Stimulated activated naive B cell treated with anti-CD40 and anti-IgM and Interleukin-4, amounts not matched to agents 10 μg/mL and 1 μg/mL and 100 μg/mL, for 72 hours (primary cell): ENCODE measurements around the gene PGBD2.
A peak's percentile ranks its signal among the peaks of the same experiment; 100 is the strongest.
"Not testable (repeated sequence)": the region's sequence is repeated elsewhere in the genome, so short reads cannot be mapped to it uniquely, and the experiment has no call there.

Experiments
- ATAC-seq, 2 donors: fragments of 150-1000 bp; cut with Tn5 transposase; replicated peaks; 2 replicates each; pipeline ENCODE4 v1.10.0; 2021; ENCODE audit warnings: moderate library complexity in 1 of 2
- DNase-seq: peaks from one replicate; pipeline ENCODE4 v3.0.0; 2021
- H3K27ac Mint-ChIP-seq: one replicate; pipeline ENCODE4 v1.8.0; 2022; ENCODE audit warnings: mild to moderate bottlenecking, mixed read lengths
- H3K27me3 Mint-ChIP-seq, 2 donors: one replicate each; pipeline ENCODE4 v1.8.0; 2022; ENCODE audit warnings: mixed read lengths in 2 of 2
- H3K36me3 Mint-ChIP-seq, 2 donors: one replicate each; pipeline ENCODE4 v1.8.0; 2022; ENCODE audit warnings: mixed read lengths in 2 of 2, mild to moderate bottlenecking in 1 of 2
- H3K4me1 Mint-ChIP-seq, 2 donors: one replicate each; pipeline ENCODE4 v1.8.0; 2022; ENCODE audit warnings: mixed read lengths in 2 of 2, mild to moderate bottlenecking in 1 of 2
- H3K4me3 Mint-ChIP-seq, 2 donors: one replicate each; pipeline ENCODE4 v1.8.0; 2022; ENCODE audit warnings: mild to moderate bottlenecking in 2 of 2, mixed read lengths in 2 of 2, moderate library complexity in 1 of 2
- H3K9me3 Mint-ChIP-seq, 2 donors: one replicate each; pipeline ENCODE4 v1.8.0; 2022; ENCODE audit warnings: mixed read lengths in 2 of 2, mild to moderate bottlenecking in 1 of 2

Gene PGBD2

GRCh38 chr1:248873993-248874533 lies 32.0 kb upstream of the PGBD2 start:
- peaks cover 8 to 10% of the 10 kb centered on the region in 2 donors for H3K36me3 Mint-ChIP-seq
- peaks cover 13 to 17% of the 10 kb centered on the region in 2 donors for H3K4me1 Mint-ChIP-seq
- peak; percentile 69 for DNase-seq
- peaks cover 3 to 4% of the 10 kb centered on the region in 2 donors for H3K9me3 Mint-ChIP-seq
- ATAC-seq = peak; percentile 66 to 78
- H3K27me3 Mint-ChIP-seq = peaks cover 9 to 11% of the 10 kb centered on the region in 2 donors
- H3K4me3 Mint-ChIP-seq = peak overlapping the region; percentile 95 to 96
- peak overlapping the region; percentile 100 for H3K27ac Mint-ChIP-seq

DNA sequence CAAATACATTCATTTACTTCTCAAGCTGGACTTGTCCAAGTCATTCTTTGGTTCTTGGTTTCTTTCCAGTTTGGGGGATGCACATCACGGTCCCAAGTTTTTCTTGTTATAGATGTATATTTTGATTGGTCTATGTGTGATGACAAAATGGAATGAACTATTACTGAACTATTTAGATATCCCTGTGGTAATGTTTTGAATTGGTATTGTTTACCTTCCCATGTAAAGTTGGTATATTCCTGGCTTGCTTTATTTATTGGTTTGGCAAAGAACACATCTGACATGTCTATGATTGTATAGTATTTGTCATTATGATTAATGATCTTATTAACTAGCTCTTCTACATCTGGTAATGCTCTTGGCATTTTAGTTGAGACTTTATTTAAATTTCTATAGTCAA lies 24.8 kb upstream of the PGBD2 start:
- H3K27ac Mint-ChIP-seq = no peak overlapping the region
- H3K9me3 Mint-ChIP-seq = no peaks in the 10 kb centered on the region
- H3K4me3 Mint-ChIP-seq = no peak overlapping the region
- peaks cover 0 to 6% of the 10 kb centered on the region in 2 donors for H3K4me1 Mint-ChIP-seq
- ATAC-seq (no peak), DNase-seq (no peak)
- H3K36me3 Mint-ChIP-seq = no peaks in the 10 kb centered on the region
- no peaks in the 10 kb centered on the region for H3K27me3 Mint-ChIP-seq

DNA sequence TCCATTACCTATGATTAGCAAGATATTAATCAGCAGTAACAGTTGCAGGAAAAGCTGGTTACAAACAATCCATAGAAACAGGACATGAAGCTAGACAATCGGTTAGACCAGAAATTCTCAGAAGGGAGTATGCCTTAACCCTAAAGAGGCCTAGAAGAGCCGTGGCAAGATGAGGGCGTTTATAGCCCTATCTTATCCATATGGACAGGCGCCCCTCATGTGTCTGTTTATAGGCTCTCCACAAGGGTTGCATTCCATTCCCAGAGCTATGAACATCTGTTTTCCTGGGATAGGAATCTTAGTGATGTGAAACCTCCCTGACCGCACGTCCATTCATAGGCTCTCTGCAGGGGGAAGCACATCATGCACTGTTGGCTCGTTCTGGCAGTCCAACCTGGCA lies 23.6 kb upstream of the PGBD2 start:
- not testable (repeated sequence) for H3K27me3 Mint-ChIP-seq, H3K36me3 Mint-ChIP-seq, H3K27ac Mint-ChIP-seq, H3K9me3 Mint-ChIP-seq, H3K4me3 Mint-ChIP-seq, DNase-seq, H3K4me1 Mint-ChIP-seq, ATAC-seq

- H3K27ac Mint-ChIP-seq = no peak overlapping the region
- no peak overlapping the region for H3K4me3 Mint-ChIP-seq
- DNase-seq = no peak
- ATAC-seq = no peak
- H3K4me1 Mint-ChIP-seq = peaks cover 4 to 6% of the 10 kb centered on the region in 2 donors
- H3K27me3 Mint-ChIP-seq = no peaks in the 10 kb centered on the region
- no peaks in the 10 kb centered on the region for H3K36me3 Mint-ChIP-seq
- H3K9me3 Mint-ChIP-seq = no peaks in the 10 kb centered on the region
These were observed 21.3 kb upstream of the PGBD2 start for GRCh38 chr1:248884632-248885295.

GRCh38 chr1:248885646-248886045 lies 20.4 kb upstream of the PGBD2 start:
- ATAC-seq (no peak), DNase-seq (no peak)
- Mint-ChIP-seq H3K4me1 (peaks cover 4 to 6% of the 10 kb centered on the region in 2 donors), H3K27ac (peak overlapping the region; percentile 17), H3K27me3 (peaks cover 4 to 5% of the 10 kb centered on the region in 2 donors), H3K9me3 (no peaks in the 10 kb centered on the region), H3K4me3 (no peak overlapping the region), H3K36me3 (no peaks in the 10 kb centered on the region)

GRCh38 chr1:248886237-248886895 lies 19.7 kb upstream of the PGBD2 start:
- no peak for DNase-seq
- no peaks in the 10 kb centered on the region for H3K9me3 Mint-ChIP-seq
- H3K4me3 Mint-ChIP-seq = no peak overlapping the region
- H3K4me1 Mint-ChIP-seq = peaks cover 4 to 6% of the 10 kb centered on the region in 2 donors
- peak overlapping the region; percentile 39 for H3K27ac Mint-ChIP-seq
- H3K27me3 Mint-ChIP-seq = peaks cover 5 to 8% of the 10 kb centered on the region in 2 donors
- H3K36me3 Mint-ChIP-seq = no peaks in the 10 kb centered on the region
- no peak for ATAC-seq

- not testable (repeated sequence) for H3K27ac Mint-ChIP-seq, H3K4me1 Mint-ChIP-seq, ATAC-seq, H3K36me3 Mint-ChIP-seq, H3K9me3 Mint-ChIP-seq, DNase-seq, H3K4me3 Mint-ChIP-seq
- peaks cover 10 to 14% of the 10 kb centered on the region in 2 donors for H3K27me3 Mint-ChIP-seq
These were observed 16.2 kb upstream of the PGBD2 start for GRCh38 chr1:248889914-248890243.

DNA sequence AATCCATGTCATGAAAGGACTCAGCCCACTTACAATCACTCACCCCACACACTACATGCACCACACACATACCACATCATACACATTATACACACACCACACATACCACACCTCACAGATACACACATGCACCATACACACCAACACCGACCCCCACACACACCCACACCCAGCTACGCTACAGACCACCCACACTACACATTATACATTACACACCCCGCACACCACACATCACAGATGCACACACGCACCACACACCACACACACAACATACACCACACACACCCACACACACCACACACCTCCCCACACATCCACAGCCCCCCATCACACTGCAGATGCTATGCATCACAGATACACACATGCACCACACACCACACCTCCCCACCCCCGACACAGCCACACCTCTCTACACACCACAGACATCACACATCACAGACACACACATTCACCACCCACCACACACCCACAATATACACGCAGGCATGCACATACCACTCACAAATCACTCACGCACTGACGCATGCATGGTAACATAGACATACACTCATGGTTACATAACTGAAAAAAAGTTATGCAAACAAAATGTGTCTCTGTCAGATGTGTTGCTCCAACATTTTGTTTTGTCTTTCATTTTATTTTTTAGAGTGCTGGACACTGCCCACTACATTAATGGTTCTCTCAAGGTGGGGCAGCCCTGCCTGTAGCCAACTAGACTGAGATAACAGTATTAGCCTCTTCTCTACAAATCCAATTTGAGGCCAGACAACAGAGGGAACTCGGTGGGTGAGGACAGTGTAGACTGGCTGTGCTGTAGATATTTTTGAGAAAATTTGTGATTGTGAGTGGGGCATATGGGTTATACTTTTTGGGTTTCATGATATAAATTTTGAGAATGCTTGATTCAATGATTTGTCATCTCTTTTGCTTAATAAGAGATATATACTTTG lies 15.2 kb upstream of the PGBD2 start:
- peaks cover 11 to 15% of the 10 kb centered on the region in 2 donors for H3K27me3 Mint-ChIP-seq
- H3K27ac Mint-ChIP-seq = no peak overlapping the region
- no peaks in the 10 kb centered on the region for H3K36me3 Mint-ChIP-seq
- no peaks in the 10 kb centered on the region for H3K9me3 Mint-ChIP-seq
- no peak for DNase-seq
- no peak overlapping the region for H3K4me3 Mint-ChIP-seq
- ATAC-seq = no peak
- H3K4me1 Mint-ChIP-seq = peaks cover 3 to 6% of the 10 kb centered on the region in 2 donors

DNA sequence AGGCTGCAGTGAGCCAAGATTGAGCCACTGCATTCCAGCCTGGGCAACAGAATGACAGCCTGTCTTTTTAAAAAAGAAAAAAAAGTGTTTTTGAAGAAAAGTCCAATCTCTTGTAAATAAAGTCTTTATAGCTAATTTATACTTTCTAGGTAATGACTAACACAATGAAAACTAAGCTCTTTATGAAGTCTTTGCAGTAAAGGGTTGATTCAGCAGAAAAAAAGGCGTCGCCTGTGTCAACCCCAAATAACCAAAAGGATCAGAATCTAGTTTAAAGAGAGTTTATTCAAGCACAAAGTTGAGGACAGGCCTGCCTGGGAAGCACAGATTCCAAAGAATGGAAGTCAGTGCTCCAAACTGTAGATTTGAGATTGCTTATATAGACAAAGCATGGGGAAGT lies 14.3 kb upstream of the PGBD2 start:
- Mint-ChIP-seq H3K27me3 (peaks cover 18% of the 10 kb centered on the region in 2 donors), H3K27ac (no peak overlapping the region), H3K4me1 (peaks cover 0 to 4% of the 10 kb centered on the region in 2 donors), H3K36me3 (no peaks in the 10 kb centered on the region), H3K9me3 (no peaks in the 10 kb centered on the region), H3K4me3 (no peak overlapping the region)
- ATAC-seq (no peak), DNase-seq (no peak)

- H3K27ac Mint-ChIP-seq = no peak overlapping the region
- ATAC-seq (no peak), DNase-seq (no peak)
- no peak overlapping the region for H3K4me3 Mint-ChIP-seq
- peaks cover 0 to 4% of the 10 kb centered on the region in 2 donors for H3K4me1 Mint-ChIP-seq
- H3K9me3 Mint-ChIP-seq = no peaks in the 10 kb centered on the region
- peaks cover 18 to 23% of the 10 kb centered on the region in 2 donors for H3K27me3 Mint-ChIP-seq
- H3K36me3 Mint-ChIP-seq = no peaks in the 10 kb centered on the region
These were observed 13.4 kb upstream of the PGBD2 start for GRCh38 chr1:248892590-248892989.

DNA sequence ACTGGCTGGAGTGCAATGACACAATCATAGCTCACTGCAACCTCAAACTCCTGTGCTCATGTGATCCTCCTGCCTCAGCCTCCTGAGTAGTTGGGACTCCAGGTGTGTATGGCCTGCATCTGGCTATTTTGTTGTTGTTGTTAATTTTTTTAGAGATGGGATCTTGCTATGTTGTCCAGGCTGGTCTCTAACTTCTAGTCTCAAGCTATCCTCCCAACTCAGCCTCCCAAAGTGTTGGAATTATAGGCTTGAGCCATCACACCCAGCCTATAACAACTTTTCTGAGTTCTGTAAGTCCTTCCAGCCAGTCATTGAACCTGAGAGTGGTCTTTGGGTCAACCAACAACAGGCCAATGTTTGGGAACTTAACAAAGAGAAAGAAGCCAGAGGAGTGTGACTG lies 11.2 kb upstream of the PGBD2 start:
- no peaks in the 10 kb centered on the region for H3K9me3 Mint-ChIP-seq
- ATAC-seq (no peak), DNase-seq (no peak)
- peaks cover 0 to 2% of the 10 kb centered on the region in 2 donors for H3K4me1 Mint-ChIP-seq
- no peak overlapping the region for H3K4me3 Mint-ChIP-seq
- H3K27me3 Mint-ChIP-seq = peaks cover 34 to 38% of the 10 kb centered on the region in 2 donors
- no peaks in the 10 kb centered on the region for H3K36me3 Mint-ChIP-seq
- no peak overlapping the region for H3K27ac Mint-ChIP-seq

DNA sequence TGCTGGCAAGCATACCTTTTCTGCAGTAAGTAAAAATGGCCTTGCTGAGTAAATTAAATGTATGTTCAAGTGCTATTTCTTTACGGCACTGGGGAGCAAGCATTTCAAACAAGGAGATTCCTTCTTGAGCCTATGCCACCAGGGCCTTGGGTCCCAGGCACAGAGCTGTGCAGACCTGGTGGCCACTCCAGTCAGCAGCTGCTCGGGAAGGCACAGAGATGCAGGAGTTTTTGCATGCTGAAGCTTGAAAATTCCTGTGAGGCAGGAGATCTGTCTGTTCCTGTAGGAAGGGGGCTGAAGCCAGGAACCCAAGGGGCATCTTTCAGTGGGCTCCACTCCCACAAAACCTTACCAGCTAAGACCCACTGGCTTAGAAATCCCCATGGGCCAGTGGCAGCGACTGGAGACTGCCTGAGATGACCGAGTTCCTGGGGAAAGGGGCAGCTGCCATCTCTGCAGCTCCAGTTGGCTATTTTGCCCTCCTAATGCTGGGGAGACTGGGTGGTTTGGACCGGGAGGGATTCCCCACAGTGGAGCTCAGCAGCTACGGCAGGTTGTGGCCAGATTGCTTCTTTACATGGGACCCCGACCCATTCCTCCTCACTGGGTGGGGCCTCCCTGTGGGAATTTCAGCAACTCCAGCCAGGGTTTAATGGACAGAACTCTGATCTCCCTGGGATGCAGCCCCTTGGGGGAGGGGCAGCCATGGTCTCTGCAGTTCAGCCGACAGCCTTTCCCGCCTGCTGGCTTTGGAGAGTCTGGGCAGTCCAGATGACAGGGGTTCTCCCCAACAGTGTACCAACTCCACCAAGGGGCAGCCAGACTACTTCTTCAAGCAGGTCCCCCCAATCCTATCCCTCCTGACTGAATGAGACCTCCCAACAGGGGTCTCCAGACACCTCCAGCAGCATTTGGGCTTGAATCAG lies 8.4 kb upstream of the PGBD2 start:
- peaks cover 32 to 41% of the 10 kb centered on the region in 2 donors for H3K27me3 Mint-ChIP-seq
- no peaks in the 10 kb centered on the region for H3K36me3 Mint-ChIP-seq
- no peak for DNase-seq
- ATAC-seq = no peak
- no peaks in the 10 kb centered on the region for H3K9me3 Mint-ChIP-seq
- H3K4me1 Mint-ChIP-seq = peaks cover 0 to 3% of the 10 kb centered on the region in 2 donors
- no peak overlapping the region for H3K27ac Mint-ChIP-seq
- no peak overlapping the region for H3K4me3 Mint-ChIP-seq

DNA sequence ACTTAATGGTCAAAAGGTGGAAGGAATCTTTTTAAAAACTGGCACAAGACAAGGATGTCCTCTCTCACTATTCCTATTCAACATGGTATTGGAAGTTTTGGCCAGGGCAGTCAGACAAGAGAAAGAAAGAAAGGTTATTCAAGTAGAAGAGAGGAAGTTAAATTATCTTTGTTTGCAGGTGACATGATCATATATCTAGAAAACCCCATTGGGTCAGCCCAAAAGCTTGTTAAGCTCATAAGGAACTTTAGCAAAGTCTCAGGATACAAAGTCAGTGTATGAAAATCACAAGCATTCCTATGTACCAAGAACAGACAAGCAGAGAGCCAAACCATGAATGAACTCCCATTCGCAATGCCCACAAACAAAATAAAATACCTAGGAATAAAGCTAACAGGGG lies 5.4 kb upstream of the PGBD2 start:
- no peaks in the 10 kb centered on the region for H3K36me3 Mint-ChIP-seq
- ATAC-seq = no peak
- H3K9me3 Mint-ChIP-seq = no peaks in the 10 kb centered on the region

More for the DNA sequence above, 5.4 kb upstream of the PGBD2 start:
- DNase-seq = no peak
- peak overlapping the region; percentile 6 for H3K27ac Mint-ChIP-seq
- peaks cover 3 to 8% of the 10 kb centered on the region in 2 donors for H3K4me1 Mint-ChIP-seq
- H3K27me3 Mint-ChIP-seq = peaks cover 26 to 35% of the 10 kb centered on the region in 2 donors
- H3K4me3 Mint-ChIP-seq = no peak overlapping the region
